Esophagus squamous epithelium (tissue), 5 donors: ENCODE data around the gene PLCB1. TPM values are rescaled to one million over a fixed set of nuclear protein-coding genes. Genes with fewer than 3 reads are reported as not detected.

Source experiments
- DNase-seq: peaks from one replicate; lab custom pipeline; 2025; lab: John Stamatoyannopoulos, UW
- H3K27ac ChIP-seq, 4 donors: fragments of 200-600 bp; sonication (generic); one replicate each; pipeline ENCODE4 v1.5.1; 2016 to 2019; ENCODE audit warnings: mild to moderate bottlenecking in 1 of 4
- H3K27me3 ChIP-seq, 4 donors: fragments of 200-600 bp; sonication (generic); 1 replicate in 3 of 4; 2 replicates in 1 of 4; pipeline versions ENCODE4 v1.5.1 to v1.6.0; 2017 to 2021; ENCODE audit warnings: antibody characterized with exemption in 1 of 4
- H3K36me3 ChIP-seq, 3 donors: fragments of 200-600 bp; sonication (generic); one replicate each; pipeline ENCODE4 v1.5.1; 2016 to 2019
- H3K4me1 ChIP-seq, 3 donors: fragments of 200-600 bp; sonication (generic); one replicate each; pipeline ENCODE4 v1.5.1; 2017 to 2019
- H3K4me3 ChIP-seq, 4 donors: fragments of 200-600 bp; sonication (generic); 1 replicate in 3 of 4; 2 replicates in 1 of 4; pipeline ENCODE4 v1.5.1; 2016 to 2019; ENCODE audit warnings: mild to moderate bottlenecking in 2 of 4, moderate library complexity in 1 of 4
- H3K9me3 ChIP-seq, 3 donors: fragments of 200-600 bp; sonication (generic); one replicate each; pipeline ENCODE4 v1.5.1; 2016 to 2019
- POLR2A ChIP-seq, 4 donors: fragments of 450-650 bp; IDR thresholded peaks; one replicate each; pipeline ENCODE4 v1.6.1; 2017; ENCODE audit warnings: antibody characterized with exemption in 4 of 4, mild to moderate bottlenecking in 4 of 4, moderate library complexity in 3 of 4
- WGBS, 2 donors: methylation state at CpG; one replicate each; pipeline ENCODE4 v1.1.5; 2018; 5-methylcytosine and 5-hydroxymethylcytosine counted together
- intact Hi-C: fragments of 100-400 bp; cut with DNase I; formaldehyde crosslinking; loops from one replicate; pipeline ENCODE4 v1.15.0; 2022
- total RNA-seq, 4 donors: library from RNA; depleted of rRNA; stranded (reverse); fragments of >200 nt; gene quantifications; one replicate each; pipeline ENCODE4 v1.1.0, GENCODE V29; 2016
- TF ChIP-seq, protein P1 (sequence below), 6 experiments: fragments of 450-650 bp in 4 of 6; fragments of 200-600 bp in 2 of 6; sonication (generic) in 2 of 6; IDR thresholded peaks; one replicate each; pipeline ENCODE4 v1.5.1; 2016 to 2019; ENCODE audit warnings: antibody characterized with exemption in 6 of 6, mild to moderate bottlenecking in 4 of 6, moderate library complexity in 4 of 6
- donor health status: DM: yes; HTN: yes; CAD: no.

The PLCB1 gene
- total RNA-seq, 4 donors from 2014 or later, result 1.9 to 20.4 (median 5.0) TPM

DNA sequence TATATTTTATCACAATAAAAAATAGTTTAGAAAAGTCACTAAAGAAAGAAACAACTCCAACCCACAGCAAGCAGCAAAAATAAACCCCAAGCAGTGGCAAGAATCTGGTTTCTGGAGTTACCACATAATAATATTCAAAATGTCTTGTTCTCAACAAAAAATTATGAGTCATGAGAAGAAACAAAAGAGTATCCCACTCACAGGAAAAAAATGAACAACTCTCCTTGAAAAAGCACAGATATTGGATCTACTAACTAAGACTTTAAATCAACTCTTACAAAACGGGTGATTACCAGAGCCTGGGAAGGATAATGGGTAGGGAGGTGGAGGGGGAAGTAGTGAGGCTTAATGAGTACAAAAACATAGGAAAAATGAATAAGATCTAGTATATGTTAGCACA lies 425.6 kb downstream of the PLCB1 start:
- DNase-seq, result no peak
- H3K9me3 ChIP-seq, result peaks cover 0 to 4% (median 0%) of the 10 kb centered on the region in 3 donors
- TF ChIP-seq POLR2A (IDR thresholded peaks at IDR 0.05), result no peak
- TF ChIP-seq, protein P1, sequence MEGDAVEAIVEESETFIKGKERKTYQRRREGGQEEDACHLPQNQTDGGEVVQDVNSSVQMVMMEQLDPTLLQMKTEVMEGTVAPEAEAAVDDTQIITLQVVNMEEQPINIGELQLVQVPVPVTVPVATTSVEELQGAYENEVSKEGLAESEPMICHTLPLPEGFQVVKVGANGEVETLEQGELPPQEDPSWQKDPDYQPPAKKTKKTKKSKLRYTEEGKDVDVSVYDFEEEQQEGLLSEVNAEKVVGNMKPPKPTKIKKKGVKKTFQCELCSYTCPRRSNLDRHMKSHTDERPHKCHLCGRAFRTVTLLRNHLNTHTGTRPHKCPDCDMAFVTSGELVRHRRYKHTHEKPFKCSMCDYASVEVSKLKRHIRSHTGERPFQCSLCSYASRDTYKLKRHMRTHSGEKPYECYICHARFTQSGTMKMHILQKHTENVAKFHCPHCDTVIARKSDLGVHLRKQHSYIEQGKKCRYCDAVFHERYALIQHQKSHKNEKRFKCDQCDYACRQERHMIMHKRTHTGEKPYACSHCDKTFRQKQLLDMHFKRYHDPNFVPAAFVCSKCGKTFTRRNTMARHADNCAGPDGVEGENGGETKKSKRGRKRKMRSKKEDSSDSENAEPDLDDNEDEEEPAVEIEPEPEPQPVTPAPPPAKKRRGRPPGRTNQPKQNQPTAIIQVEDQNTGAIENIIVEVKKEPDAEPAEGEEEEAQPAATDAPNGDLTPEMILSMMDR (IDR thresholded peaks at IDR 0.05), result no peak
- WGBS, 2 donors, result 47 to 54% methylated on average over 1 of the region's 1 CpG
- H3K27me3 ChIP-seq, result no peaks in the 10 kb centered on the region
- no peak overlapping the region for H3K27ac ChIP-seq
- H3K4me3 ChIP-seq, result no peak overlapping the region
- no peaks in the 10 kb centered on the region for H3K36me3 ChIP-seq
- intact Hi-C loops, result no loop called here
- H3K4me1 ChIP-seq, result no peaks in the 10 kb centered on the region

DNA sequence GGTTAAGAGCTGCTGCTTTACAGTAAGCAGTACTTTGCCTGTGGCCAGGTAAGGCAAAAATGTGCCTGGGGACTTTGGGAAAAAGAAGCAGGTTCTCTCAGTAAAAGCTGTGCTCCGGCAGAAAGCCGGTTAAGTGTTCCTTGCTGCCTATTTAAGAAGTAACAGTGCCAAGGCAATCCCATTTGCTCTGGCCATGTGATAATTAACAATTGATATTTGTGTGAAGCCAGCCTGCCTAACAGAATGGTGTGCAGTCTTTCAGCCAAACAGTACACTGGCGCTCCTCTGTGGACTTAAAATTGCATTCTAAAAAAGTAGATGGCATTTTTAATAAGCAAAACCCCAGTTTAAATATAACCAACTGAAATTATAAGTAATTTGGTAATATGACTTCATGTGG lies 430.3 kb downstream of the PLCB1 start:
- no peak overlapping the region for H3K27ac ChIP-seq
- no peak overlapping the region for H3K4me3 ChIP-seq
- WGBS, 2 donors, result 92 to 94% methylated on average over 3 of the region's 3 CpGs
- H3K27me3 ChIP-seq, result no peaks in the 10 kb centered on the region
- no peaks in the 10 kb centered on the region for H3K4me1 ChIP-seq
- no peak for DNase-seq
- H3K36me3 ChIP-seq, result no peaks in the 10 kb centered on the region
- no peak for TF ChIP-seq POLR2A (IDR thresholded peaks at IDR 0.05)
- TF ChIP-seq, protein P1 (IDR thresholded peaks at IDR 0.05), result no peak
- intact Hi-C loops, result no loop called here
- no peaks in the 10 kb centered on the region for H3K9me3 ChIP-seq

DNA sequence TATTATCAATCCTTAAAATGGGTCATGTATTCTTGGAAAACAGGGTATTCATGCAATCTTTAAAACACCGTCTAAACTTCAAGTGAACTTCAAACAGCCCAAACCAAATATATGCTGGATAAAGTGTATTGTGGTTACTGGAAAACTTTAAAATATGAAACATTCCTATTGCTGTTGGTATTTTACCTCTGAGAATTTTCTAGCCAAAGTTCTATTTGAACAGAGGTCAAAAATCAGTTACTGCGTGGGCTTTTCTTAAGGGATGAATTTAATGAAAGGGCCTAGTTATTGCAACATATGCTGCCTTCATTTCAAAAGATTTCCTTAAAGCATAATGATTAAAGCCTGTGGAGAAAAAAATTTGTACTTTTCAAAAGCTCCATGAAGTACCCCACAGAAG lies 436.0 kb downstream of the PLCB1 start:
- WGBS, 2 donors, result 38 to 43% methylated on average over 2 of the region's 2 CpGs
- Histone ChIP-seq H3K27me3 (no peaks in the 10 kb centered on the region), H3K36me3 (no peaks in the 10 kb centered on the region), H3K4me3 (no peak overlapping the region), H3K4me1 (no peaks in the 10 kb centered on the region), H3K9me3 (no peaks in the 10 kb centered on the region), H3K27ac (no peak overlapping the region)
- intact Hi-C loops, result no loop called here
- DNase-seq, result no peak
- TF ChIP-seq, protein P1 (IDR thresholded peaks at IDR 0.05), result no peak
- no peak for TF ChIP-seq POLR2A (IDR thresholded peaks at IDR 0.05)

DNA sequence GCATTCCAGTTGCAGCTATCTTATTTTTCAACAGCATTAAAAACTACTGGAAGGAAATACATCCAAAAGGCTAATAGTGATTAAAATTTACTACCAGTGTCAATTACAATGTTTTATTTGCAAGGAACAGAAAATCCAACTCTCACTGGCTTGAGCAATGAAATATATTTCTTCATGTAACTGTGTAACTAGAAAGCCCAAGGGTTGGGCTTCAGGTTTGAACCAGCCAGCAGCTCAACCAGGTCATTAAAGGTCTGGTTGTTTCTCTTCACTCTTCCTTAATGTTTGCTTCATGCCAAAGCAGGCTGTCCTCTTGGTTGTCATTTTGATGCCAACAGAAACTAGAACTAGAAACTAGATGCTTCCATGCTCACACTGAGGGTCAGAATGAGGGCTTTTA lies 437.7 kb downstream of the PLCB1 start:
- TF ChIP-seq, protein P1 (IDR thresholded peaks at IDR 0.05), result no peak
- TF ChIP-seq POLR2A (IDR thresholded peaks at IDR 0.05), result no peak
- intact Hi-C loops, result no loop called here

DNA sequence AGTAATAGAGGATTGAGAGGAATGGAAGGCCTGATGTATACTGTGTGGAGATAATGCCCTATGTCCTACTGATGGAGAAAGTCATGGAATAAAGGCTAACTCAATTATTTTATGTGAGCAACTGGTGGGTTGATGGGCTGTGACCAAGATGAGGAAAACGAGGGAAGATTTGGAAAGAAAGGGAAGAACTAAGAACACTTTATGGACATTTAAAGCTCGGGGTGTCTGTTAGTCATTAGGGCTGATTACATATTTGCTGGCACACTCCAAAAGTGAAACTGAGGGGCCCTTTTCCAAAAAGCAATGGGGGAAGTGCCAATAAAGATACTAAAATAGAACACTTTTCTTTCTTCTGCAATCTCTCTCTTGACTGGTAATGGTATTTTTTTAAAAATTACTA lies 439.5 kb downstream of the PLCB1 start:
- DNase-seq, result no peak
- TF ChIP-seq, protein P1 (IDR thresholded peaks at IDR 0.05), result no peak
- no peak for TF ChIP-seq POLR2A (IDR thresholded peaks at IDR 0.05)
- H3K4me1 ChIP-seq, result no peaks in the 10 kb centered on the region
- 35 to 52% methylated on average over 2 of the region's 2 CpGs for WGBS, 2 donors
- no peaks in the 10 kb centered on the region for H3K36me3 ChIP-seq
- no peak overlapping the region for H3K4me3 ChIP-seq
- H3K9me3 ChIP-seq, result no peaks in the 10 kb centered on the region
- no peaks in the 10 kb centered on the region for H3K27me3 ChIP-seq
- no peak overlapping the region for H3K27ac ChIP-seq
- intact Hi-C loops, result no loop called here

More for the DNA sequence above, 437.7 kb downstream of the PLCB1 start:
- Histone ChIP-seq H3K9me3 (no peaks in the 10 kb centered on the region), H3K36me3 (no peaks in the 10 kb centered on the region), H3K4me1 (no peaks in the 10 kb centered on the region), H3K27me3 (no peaks in the 10 kb centered on the region), H3K4me3 (no peak overlapping the region), H3K27ac (no peak overlapping the region)
- no peak for DNase-seq
